ENCODE measurements around the gene SPRR5.

Gene SPRR5

DNA sequence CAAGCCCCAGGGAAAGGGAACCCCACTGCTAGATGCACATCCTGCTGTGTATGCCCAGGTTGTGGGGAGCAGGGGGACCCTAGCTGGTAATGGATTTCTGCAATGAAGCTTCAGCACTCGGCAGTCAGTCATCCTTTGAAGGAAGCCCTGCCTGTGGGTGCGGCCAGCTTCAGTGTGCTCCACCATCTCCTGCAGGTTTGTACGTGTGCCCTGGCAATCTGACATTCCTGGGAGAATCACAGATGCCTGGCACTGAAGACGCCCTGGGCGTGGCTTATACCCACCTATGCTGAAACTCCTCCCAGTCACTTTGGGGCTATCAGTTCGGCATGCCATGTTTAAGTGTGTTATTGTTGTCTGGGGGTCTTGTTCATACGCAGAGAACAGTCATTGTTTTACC lies 6.8 kb downstream of the SPRR5 start:
- Histone ChIP-seq H3K4me3 (ENCODE audit: low read length) (no peak overlapping the region), H3K4me1 (ENCODE audit: control insufficient read depth, low read depth, low read length) (no peaks in the 10 kb centered on the region), H3K9me3 (ENCODE audit: control insufficient read depth, low read depth, low read length) (peaks cover 9% of the 10 kb centered on the region), H3K36me3 (ENCODE audit: control insufficient read depth, low read depth, low read length) (no peaks in the 10 kb centered on the region), H3K27me3 (ENCODE audit: control insufficient read depth, insufficient read depth, low read length) (no peaks in the 10 kb centered on the region), H3K9ac (ENCODE audit: low read length) (no peak overlapping the region), H3K27ac (ENCODE audit: low read length) (no peak overlapping the region)

GRCh38 chr1:152954436-152954835 lies 7.4 kb downstream of the SPRR5 start:
- Histone ChIP-seq H3K36me3 (ENCODE audit: control insufficient read depth, low read depth, low read length) (no peaks in the 10 kb centered on the region), H3K9me3 (ENCODE audit: control insufficient read depth, low read depth, low read length) (peaks cover 9% of the 10 kb centered on the region), H3K27me3 (ENCODE audit: control insufficient read depth, insufficient read depth, low read length) (no peaks in the 10 kb centered on the region), H3K9ac (ENCODE audit: low read length) (no peak overlapping the region), H3K27ac (ENCODE audit: low read length) (no peak overlapping the region), H3K4me3 (ENCODE audit: low read length) (no peak overlapping the region), H3K4me1 (ENCODE audit: control insufficient read depth, low read depth, low read length) (no peaks in the 10 kb centered on the region)

GRCh38 chr1:152957561-152957960 lies 10.6 kb downstream of the SPRR5 start:
- Histone ChIP-seq H3K9ac (ENCODE audit: low read length) (no peak overlapping the region), H3K27ac (ENCODE audit: low read length) (no peak overlapping the region), H3K9me3 (ENCODE audit: control insufficient read depth, low read depth, low read length) (peaks cover 9% of the 10 kb centered on the region), H3K36me3 (ENCODE audit: control insufficient read depth, low read depth, low read length) (no peaks in the 10 kb centered on the region), H3K4me1 (ENCODE audit: control insufficient read depth, low read depth, low read length) (no peaks in the 10 kb centered on the region), H3K4me3 (ENCODE audit: low read length) (no peak overlapping the region), H3K27me3 (ENCODE audit: control insufficient read depth, insufficient read depth, low read length) (no peaks in the 10 kb centered on the region)

DNA sequence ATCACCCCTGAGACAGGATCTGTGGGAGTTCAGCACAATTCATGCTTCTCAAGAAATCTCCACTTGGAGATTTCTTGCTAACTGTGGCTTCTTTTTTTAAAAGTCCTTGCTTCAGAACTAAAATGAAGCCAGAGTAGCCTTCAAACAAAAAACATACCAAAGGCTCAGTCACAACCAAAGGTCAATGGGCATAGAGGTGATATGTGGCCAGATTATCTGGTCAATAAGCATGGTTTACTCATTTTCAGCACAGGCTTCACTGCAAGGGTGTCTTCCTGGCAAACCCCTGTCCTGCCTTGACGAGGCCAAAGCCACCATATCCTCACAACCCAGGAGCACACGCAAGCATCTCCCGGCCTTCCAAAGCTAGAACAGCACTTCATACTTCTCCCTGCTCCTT lies 12.3 kb downstream of the SPRR5 start:
- H3K4me3 ChIP-seq (ENCODE audit: low read length) = no peak overlapping the region
- H3K36me3 ChIP-seq (ENCODE audit: control insufficient read depth, low read depth, low read length) = no peaks in the 10 kb centered on the region
- H3K27ac ChIP-seq (ENCODE audit: low read length) = no peak overlapping the region
- H3K9ac ChIP-seq (ENCODE audit: low read length) = no peak overlapping the region
- peaks cover 4% of the 10 kb centered on the region for H3K9me3 ChIP-seq (ENCODE audit: control insufficient read depth, low read depth, low read length)
- H3K4me1 ChIP-seq (ENCODE audit: control insufficient read depth, low read depth, low read length) = no peaks in the 10 kb centered on the region
- no peaks in the 10 kb centered on the region for H3K27me3 ChIP-seq (ENCODE audit: control insufficient read depth, insufficient read depth, low read length)

DNA sequence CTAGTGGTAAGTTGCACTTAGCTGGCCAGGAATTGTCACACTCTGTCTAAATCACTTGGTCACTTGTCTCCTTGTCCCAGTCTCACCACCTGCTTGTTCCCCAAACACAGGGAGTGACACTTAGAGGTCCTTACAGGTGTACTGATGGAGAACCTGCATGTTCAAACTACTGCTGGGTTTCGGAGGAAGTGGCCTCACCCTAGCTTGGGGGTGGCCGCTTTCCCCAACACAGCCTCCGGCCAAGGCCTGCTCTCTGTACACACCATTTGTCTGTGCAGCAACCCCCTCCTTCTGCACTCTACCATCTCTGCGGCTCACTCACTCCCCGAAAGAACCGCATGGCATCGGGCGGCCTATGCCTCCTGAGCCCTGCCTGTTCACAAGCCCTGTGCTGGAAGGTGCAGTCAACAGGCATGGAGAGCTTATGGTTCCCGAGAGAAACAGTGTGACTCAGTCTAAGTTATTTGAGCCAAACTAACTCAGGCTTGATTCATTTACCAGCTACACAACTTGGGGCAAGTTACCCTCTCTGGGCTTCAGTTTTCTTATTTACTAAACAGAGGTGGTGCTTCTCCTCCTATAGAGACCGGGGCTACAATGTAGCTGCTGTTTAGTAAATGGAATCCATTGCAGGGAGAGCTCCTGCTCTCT lies 12.9 kb downstream of the SPRR5 start:
- no peak overlapping the region for H3K9ac ChIP-seq (ENCODE audit: low read length)
- H3K4me1 ChIP-seq (ENCODE audit: control insufficient read depth, low read depth, low read length) = no peaks in the 10 kb centered on the region
- H3K27ac ChIP-seq (ENCODE audit: low read length) = no peak overlapping the region
- no peaks in the 10 kb centered on the region for H3K27me3 ChIP-seq (ENCODE audit: control insufficient read depth, insufficient read depth, low read length)
- H3K36me3 ChIP-seq (ENCODE audit: control insufficient read depth, low read depth, low read length) = no peaks in the 10 kb centered on the region
- H3K4me3 ChIP-seq (ENCODE audit: low read length) = no peak overlapping the region
- H3K9me3 ChIP-seq (ENCODE audit: control insufficient read depth, low read depth, low read length) = peaks cover 3% of the 10 kb centered on the region

- Histone ChIP-seq H3K4me1 (ENCODE audit: control insufficient read depth, low read depth, low read length) (no peaks in the 10 kb centered on the region), H3K27me3 (ENCODE audit: control insufficient read depth, insufficient read depth, low read length) (no peaks in the 10 kb centered on the region), H3K4me3 (ENCODE audit: low read length) (no peak overlapping the region), H3K9ac (ENCODE audit: low read length) (no peak overlapping the region), H3K27ac (ENCODE audit: low read length) (no peak overlapping the region), H3K9me3 (ENCODE audit: control insufficient read depth, low read depth, low read length) (peaks cover 3% of the 10 kb centered on the region), H3K36me3 (ENCODE audit: control insufficient read depth, low read depth, low read length) (no peaks in the 10 kb centered on the region)
Measured at GRCh38 chr1:152960452-152961044, 13.5 kb downstream of the SPRR5 start.

- Histone ChIP-seq H3K4me1 (ENCODE audit: control insufficient read depth, low read depth, low read length) (no peaks in the 10 kb centered on the region), H3K9ac (ENCODE audit: low read length) (no peak overlapping the region), H3K36me3 (ENCODE audit: control insufficient read depth, low read depth, low read length) (no peaks in the 10 kb centered on the region), H3K4me3 (ENCODE audit: low read length) (no peak overlapping the region), H3K27ac (ENCODE audit: low read length) (no peak overlapping the region), H3K27me3 (ENCODE audit: control insufficient read depth, insufficient read depth, low read length) (no peaks in the 10 kb centered on the region), H3K9me3 (ENCODE audit: control insufficient read depth, low read depth, low read length) (peaks cover 3% of the 10 kb centered on the region)
Measured at GRCh38 chr1:152961226-152961891, 14.4 kb downstream of the SPRR5 start.

GRCh38 chr1:152962876-152963415 lies 15.9 kb downstream of the SPRR5 start:
- Histone ChIP-seq H3K27me3 (ENCODE audit: control insufficient read depth, insufficient read depth, low read length) (no peaks in the 10 kb centered on the region), H3K4me3 (ENCODE audit: low read length) (no peak overlapping the region), H3K36me3 (ENCODE audit: control insufficient read depth, low read depth, low read length) (no peaks in the 10 kb centered on the region), H3K9ac (ENCODE audit: low read length) (no peak overlapping the region), H3K4me1 (ENCODE audit: control insufficient read depth, low read depth, low read length) (no peaks in the 10 kb centered on the region), H3K27ac (ENCODE audit: low read length) (no peak overlapping the region), H3K9me3 (ENCODE audit: control insufficient read depth, low read depth, low read length) (peaks cover 5% of the 10 kb centered on the region)

- Histone ChIP-seq H3K9ac (ENCODE audit: low read length) (no peak overlapping the region), H3K4me3 (ENCODE audit: low read length) (no peak overlapping the region), H3K36me3 (ENCODE audit: control insufficient read depth, low read depth, low read length) (no peaks in the 10 kb centered on the region), H3K27ac (ENCODE audit: low read length) (no peak overlapping the region), H3K27me3 (ENCODE audit: control insufficient read depth, insufficient read depth, low read length) (no peaks in the 10 kb centered on the region), H3K9me3 (ENCODE audit: control insufficient read depth, low read depth, low read length) (peaks cover 2% of the 10 kb centered on the region), H3K4me1 (ENCODE audit: control insufficient read depth, low read depth, low read length) (no peaks in the 10 kb centered on the region)
Measured at GRCh38 chr1:152964536-152964935, 17.5 kb downstream of the SPRR5 start.

DNA sequence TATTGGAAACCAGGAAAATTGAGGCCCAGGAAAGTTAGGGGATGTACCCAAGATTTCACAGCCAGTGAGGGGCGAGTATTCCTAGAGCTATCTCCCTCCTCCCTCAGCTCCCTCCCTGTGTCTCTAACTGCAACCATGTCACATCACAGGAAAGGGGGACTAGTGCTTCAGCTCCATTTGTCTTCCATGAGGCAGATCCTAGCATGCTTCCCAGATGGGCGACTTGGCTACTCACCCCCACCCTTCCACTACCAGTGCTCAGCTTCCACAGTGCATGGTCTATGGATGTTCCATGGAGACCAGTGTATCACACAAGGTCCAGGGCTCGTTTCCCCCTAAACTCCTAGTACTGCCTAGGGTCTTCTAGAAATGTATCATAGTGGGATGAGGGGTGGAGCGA lies 18.8 kb downstream of the SPRR5 start:
- H3K4me1 ChIP-seq (ENCODE audit: control insufficient read depth, low read depth, low read length) = no peaks in the 10 kb centered on the region
- no peaks in the 10 kb centered on the region for H3K36me3 ChIP-seq (ENCODE audit: control insufficient read depth, low read depth, low read length)
- no peak overlapping the region for H3K9ac ChIP-seq (ENCODE audit: low read length)
- no peak overlapping the region for H3K4me3 ChIP-seq (ENCODE audit: low read length)
- H3K27ac ChIP-seq (ENCODE audit: low read length) = no peak overlapping the region
- H3K9me3 ChIP-seq (ENCODE audit: control insufficient read depth, low read depth, low read length) = peaks cover 2% of the 10 kb centered on the region
- H3K27me3 ChIP-seq (ENCODE audit: control insufficient read depth, insufficient read depth, low read length) = no peaks in the 10 kb centered on the region

GRCh38 chr1:152967201-152967600 lies 20.2 kb downstream of the SPRR5 start:
- H3K27ac ChIP-seq (ENCODE audit: low read length) = no peak overlapping the region
- no peaks in the 10 kb centered on the region for H3K36me3 ChIP-seq (ENCODE audit: control insufficient read depth, low read depth, low read length)
- no peak overlapping the region for H3K4me3 ChIP-seq (ENCODE audit: low read length)
- H3K27me3 ChIP-seq (ENCODE audit: control insufficient read depth, insufficient read depth, low read length) = no peaks in the 10 kb centered on the region
- H3K9me3 ChIP-seq (ENCODE audit: control insufficient read depth, low read depth, low read length) = peaks cover 2% of the 10 kb centered on the region
- no peaks in the 10 kb centered on the region for H3K4me1 ChIP-seq (ENCODE audit: control insufficient read depth, low read depth, low read length)
- H3K9ac ChIP-seq (ENCODE audit: low read length) = no peak overlapping the region
